Ammon's horn (tissue), 1 donor: ENCODE measurements around the gene ZNF853.

ENCODE experiments used
- DNase-seq: peaks from one replicate; pipeline ENCODE4 v3.0.0-alpha.2; 2016; ENCODE audit warnings: low spot score

Gene ZNF853

DNA sequence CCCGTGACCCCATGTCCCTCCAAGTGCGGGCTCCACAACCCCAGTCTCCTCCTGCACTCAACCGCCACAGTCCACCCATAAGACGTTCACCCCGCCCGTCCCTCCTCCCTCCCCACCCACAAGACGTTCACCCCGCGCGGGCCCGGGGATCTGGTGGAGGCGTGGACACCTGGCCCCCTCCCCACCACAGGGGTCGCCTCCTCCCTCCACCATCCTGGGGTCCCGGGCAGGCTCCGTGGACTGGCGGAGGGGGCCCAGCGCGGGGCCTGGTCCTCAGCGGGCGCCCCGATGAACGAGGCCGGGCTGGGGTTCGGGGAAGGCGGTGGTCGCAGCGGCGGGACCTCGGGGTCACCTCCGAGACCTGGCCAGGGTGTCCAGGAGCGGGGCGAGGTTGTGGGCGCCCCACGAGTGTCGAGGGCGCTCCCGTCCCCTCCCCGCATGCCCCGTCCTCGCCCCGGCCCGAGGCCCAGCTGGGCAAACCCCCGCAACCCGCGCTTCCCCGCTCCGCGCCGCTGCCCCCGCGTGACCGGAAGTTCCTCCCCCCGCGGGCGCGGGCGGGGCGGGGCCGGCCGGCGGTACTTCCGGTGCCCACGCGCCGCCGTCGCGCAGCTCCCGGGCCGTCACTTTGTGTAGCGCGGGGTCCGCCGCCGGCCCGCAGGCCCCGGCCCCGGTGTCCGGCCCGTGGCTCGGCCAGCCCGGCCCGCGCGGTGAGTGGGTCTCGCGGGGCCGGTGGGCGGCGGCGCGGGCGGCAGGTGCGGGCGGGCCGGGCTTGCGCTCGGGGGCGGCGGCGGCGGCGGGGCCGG lies 21.5 kb downstream of the ZNF853 start, which contains the start of gene ZNF316:
ZNF316 (plus strand) TSS at position 578 of the 803 bp plus-strand sequence. CDS start 5,092 bp downstream, outside the sequence.
- DNase-seq: peak; percentile 63

DNA sequence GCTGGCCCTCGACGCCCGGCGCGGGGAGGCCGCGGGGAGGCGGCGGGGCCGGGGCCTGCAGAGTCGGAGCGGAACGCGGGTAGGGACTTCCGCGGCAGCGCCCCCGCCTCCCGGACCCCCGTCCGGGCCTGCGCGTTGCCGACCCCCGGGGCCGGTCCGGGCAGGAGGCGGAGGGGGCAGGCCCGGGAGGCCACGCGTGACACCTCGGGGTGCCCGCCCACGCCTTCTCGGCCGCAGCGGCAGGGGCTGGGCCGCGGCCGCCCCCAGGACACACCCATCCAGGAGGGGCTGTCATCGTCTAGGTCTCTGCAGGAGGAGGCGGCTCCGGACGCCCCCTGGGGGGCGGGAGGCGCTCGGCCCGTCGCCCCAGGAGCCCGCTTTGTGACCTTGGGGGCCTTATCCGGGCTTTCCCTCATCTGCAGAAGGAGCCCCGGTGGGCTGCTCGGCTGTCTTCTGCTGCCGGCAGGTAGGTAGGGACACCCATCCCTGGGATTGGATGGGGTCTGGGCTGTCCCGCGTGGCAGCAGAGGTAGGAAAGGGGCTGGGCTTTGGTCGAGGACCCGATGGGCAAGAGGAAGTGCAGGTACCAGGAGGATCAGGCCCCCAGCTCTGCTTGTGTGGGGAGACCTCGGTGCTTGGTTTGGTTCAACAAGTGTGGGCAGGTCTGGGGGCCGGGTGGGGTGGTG lies 22.3 kb downstream of the ZNF853 start:
- no peak for DNase-seq

DNA sequence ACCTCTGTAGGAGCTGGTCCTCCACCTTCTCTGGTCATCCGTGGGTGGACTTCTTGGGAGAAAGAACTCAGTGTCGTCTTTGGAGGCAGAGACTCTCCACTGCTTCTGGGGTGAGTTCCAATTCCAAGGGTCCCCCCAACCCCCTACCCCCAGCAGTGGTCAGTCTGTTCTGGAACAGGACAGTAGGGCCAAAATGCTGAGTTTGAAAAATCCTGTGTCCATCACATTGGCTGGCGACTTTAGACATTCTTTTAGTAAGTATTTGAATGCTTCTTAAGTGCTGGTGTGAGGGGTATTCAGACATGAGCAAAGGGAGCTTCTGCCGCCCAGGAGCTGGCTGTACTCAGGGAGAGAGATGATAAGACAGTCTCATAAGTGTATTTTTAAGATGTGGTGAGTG lies 23.6 kb downstream of the ZNF853 start:
- DNase-seq: no peak

GRCh38 chr7:6639627-6640026 lies 24.2 kb downstream of the ZNF853 start:
- DNase-seq: no peak

DNA sequence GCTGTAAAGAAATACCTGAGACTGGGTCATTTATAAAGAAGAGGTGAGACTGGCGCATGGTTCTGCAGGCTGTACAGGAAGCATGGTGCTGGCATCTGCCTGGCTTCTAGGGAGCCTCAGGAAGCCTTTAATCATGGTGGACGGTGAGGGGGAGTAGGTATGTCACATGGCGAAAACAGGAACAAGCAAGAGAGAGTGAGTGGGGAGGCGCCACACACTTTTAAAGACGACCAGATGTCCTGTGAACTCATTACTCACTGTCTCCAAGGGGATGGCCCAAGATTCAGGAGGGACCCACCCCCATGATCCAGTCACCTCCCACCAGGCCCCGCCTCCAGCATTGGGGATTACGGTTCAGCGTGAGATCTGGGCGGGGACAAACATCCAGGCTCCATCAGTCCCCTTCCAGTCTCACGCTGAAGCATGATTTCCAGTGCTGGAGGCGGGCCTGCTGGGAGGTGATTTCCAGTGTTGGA lies 24.9 kb downstream of the ZNF853 start:
- DNase-seq: peak; percentile 25

DNA sequence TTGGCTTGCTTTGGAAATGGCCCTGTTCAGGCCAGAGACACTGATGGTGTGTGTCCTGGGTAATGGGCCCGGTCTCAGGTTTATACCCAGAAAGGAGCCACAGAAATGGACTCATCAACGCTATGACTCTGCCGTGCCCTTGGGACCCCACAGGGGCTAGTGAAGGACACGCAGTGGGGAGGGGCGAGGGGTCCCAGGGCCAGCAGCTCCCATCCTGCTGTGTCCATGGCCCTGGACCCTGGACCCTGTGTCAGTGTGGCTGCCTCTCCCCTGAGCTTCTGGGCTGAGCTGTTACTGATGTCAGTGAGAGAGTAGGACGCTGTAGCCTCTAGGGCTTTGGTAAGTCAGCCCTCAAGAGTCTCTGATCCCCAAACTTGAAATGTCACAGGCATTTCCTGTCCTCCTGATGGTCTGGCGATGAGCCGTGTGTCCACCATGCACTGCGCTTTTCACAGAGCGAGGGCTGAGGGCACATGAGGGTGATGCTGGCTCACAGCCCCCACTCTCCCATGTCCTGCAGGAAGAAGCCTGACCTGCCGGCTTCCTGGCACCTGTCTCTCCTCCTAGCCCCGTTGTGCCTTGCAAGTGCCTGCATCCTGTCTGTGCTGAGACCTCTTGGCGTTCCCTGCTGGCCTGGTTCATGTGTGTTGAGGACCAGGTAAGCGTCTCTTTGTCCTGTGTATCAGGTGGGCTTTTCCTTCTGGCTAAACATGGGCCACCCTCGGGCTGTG lies 26.1 kb downstream of the ZNF853 start:
- no peak for DNase-seq

DNA sequence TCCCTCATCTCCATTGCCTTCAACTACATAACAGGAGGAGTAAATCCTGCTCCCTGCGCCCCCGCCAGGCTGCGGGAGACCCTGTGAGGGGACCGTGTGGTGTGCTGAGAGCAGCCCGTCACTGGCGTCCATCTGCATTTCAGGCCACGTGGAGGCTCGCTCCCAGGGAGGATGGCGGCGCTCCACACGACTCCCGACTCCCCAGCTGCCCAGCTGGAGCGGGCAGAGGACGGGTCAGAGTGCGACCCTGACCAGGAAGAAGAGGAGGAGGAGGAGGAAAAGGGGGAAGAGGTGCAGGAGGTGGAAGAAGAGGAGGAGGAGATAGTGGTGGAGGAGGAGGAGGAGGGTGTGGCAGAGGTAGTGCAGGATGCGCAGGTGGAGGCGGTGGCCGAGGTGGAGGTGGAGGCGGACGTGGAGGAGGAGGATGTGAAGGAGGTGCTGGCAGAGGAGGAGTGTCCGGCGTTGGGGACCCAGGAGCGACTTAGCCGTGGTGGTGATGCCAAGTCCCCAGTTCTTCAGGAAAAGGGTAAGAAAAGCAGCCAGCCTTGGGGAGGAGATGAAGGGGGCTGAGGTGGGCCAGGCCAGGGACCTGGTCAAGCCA lies 26.9 kb downstream of the ZNF853 start:
- DNase-seq: no peak

- no peak for DNase-seq
These were observed 27.6 kb downstream of the ZNF853 start for GRCh38 chr7:6642861-6643640.

DNA sequence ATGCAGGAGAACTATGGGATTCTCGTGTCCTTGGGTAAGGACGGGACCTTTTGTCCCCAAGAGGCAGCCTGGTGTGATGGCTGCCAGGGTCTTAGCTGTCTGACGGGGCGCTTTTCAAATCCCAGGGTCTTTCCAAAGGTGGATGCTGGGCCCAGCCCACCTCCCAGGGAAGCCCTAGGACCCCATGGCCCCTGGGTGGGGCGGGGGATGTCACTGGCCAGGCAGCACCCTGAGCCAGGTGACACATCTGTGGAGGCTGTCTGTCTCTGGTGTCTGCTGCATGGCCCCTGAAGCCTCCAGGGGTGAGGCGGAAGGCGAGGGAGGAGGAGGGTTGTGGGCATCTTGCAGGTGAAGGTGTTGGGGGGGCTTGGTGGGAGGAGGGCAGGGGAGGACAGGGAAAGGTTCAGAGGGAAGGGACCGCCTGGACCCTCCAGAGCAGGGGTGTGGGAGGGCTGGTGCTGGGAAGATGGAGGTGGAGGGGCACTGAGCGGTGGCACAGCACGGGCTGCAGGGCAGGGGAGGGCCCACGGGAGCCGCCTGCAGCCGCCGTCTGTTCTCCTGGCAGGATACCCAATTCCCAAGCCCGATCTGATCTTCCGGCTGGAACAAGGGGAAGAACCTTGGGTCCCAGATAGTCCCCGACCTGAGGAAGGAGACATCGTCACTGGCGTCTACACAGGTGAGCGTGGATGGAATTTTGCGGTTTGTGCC lies 28.7 kb downstream of the ZNF853 start:
- no peak for DNase-seq

DNA sequence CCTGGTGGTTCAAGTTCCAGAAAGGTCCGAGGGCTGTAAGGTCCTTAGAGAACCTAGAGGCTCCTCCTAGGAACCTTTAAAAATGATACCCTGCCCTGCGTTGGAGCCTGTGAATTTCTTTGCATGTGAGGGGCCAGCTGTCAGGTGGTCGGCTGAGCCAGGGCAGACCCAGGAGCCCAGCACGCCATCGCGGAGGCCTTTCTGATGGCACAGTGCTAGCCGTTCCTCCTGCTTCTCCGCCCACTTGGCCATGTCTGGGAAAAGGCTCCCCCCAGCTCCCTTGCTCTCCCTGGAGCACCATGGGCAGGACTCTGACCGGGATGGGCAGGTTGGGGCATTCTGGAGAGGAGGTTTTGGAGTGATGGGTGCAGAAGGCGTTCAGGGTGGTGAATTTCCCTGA lies 29.3 kb downstream of the ZNF853 start:
- no peak for DNase-seq

GRCh38 chr7:6646465-6646864 lies 31.1 kb downstream of the ZNF853 start:
- DNase-seq: no peak

DNA sequence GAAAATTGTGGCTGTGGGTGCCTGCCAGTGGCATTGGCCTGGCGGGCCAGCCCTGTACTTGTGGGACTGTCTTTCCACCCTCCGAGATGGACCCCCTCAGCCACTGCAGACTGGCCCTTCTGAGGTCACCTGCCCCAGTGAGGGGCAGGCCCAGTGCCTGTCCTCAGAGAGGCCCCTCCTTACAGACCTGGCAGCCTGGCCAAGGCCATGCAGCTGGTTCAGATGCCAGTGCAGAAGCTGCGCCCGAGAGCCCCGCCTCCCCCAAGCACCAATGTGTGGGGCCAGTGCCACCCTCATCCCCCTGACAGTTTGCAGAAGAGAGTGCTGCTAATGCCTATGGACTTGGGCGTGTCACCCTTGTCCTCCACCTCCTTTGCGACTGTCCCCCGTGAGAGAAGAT lies 31.7 kb downstream of the ZNF853 start:
- DNase-seq: no peak

GRCh38 chr7:6647541-6647940 lies 32.1 kb downstream of the ZNF853 start:
- DNase-seq: no peak

DNA sequence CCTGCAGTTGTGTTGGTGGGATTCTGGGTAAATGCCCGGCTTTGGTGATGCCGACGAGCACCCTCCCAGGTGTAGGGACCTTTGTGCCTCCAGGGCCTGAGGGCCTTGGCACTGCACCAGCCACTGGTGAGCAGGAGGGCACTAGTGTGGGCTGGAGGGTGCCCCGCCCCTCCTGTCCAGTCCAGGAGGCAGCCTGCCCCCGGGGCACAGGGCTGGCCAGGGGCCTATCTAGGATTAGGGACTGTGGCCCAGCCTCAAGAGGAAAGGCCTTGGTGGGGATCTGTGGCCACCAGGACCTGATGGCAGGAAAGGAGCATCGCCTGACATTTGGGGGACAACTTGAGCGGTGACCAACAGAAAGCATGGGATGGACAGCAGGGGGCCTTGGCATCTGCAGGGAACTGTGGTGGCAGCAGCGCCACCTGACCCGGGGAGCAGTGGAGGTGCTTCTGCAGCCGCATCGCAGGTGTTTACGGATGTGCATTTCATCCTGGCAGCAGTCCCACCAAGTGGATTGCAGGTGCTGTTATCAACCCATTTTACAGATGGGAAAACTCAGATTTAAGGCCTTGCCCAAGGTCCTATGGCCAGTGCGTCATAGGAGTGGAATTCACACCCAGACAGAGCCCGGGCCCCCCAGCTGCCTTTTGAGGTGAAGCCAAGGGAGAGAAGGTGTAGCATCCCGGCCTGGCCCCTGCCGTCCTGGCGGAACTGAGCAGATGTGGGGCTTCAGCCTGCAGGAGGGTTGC lies 32.8 kb downstream of the ZNF853 start:
- DNase-seq: no peak

GRCh38 chr7:6648815-6649104 lies 33.4 kb downstream of the ZNF853 start:
- no peak for DNase-seq

DNA sequence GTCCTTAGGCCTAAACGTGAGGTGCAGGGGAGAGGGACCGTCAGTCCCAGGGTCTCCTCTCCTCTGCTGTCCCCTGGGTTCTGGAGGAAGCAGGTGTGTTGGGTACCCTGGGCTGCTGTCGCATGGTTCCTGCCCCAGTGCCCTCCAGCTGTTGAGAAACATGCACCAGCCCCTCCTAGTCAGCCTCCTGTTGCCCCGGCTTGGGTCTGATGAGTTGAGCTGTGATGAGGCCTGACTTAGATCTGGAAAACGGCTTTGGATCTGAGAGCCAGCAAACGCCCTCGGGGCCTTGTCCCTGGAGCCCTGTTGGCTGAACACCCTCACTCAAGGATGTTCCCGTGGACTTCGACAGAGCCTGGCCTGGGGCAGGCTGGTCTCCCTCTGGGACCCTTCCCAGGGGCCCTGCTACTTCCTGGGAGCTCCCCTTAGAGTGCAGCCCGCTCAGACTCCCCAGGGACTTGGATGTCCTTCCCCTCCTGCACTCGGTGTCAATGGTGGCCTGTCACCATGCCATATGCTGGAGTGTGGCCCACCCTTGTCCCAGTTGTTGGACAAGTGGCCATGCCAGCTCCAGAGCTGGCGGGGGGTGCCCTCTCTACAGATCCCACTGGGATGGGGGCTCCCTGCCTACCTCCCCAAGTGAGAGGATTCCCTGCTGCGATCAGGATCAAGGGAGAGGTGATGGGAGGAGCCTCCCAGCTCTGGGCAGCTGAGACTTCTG lies 34.0 kb downstream of the ZNF853 start:
- no peak for DNase-seq

DNA sequence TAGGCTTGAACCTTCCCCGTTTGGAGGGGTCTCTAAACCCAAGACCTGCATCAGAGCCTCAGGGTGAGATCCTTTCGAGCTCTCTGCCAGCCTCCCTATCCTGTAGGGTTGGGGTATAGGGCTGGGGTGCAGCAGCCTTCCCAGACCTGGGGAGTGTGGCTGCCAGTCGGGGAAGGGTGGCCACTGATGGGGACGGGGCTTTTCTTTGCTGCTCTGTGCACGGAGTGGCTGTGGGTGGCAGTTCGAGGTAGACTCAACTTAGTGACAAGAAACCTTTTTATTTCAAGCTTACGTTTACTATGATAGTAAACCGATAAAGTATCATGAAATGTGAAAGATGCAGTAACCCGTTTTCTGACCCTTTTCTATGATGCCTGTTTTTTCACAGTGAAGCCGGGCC lies 34.7 kb downstream of the ZNF853 start:
- DNase-seq: no peak

GRCh38 chr7:6650521-6651011 lies 35.2 kb downstream of the ZNF853 start:
- no peak for DNase-seq

- peak; percentile 1 for DNase-seq
These were observed 36.5 kb downstream of the ZNF853 start for GRCh38 chr7:6651851-6652445.
